OCI-LY1 (cell line): ENCODE results near the gene MMS19.

Source experiments
- H2AFZ ChIP-seq: fragments of 200-600 bp; sonication (generic), shearing (Covaris generic); 2 replicates; pipeline ENCODE4 v1.6.0; 2014; ENCODE audit warnings: antibody characterized with exemption, mild to moderate bottlenecking, low read length
- H3F3A ChIP-seq: fragments of 200-600 bp; sonication (generic), shearing (Covaris generic); 2 replicates; pipeline ENCODE4 v1.6.0; 2014; ENCODE audit warnings: mild to moderate bottlenecking, antibody characterized with exemption, low read length, moderate library complexity; ENCODE audit not compliant: insufficient read depth
- H3K27ac ChIP-seq: fragments of 200-600 bp; sonication (generic); 2 replicates; pipeline ENCODE4 v1.5.1; 2014; ENCODE audit warnings: low read length, mixed run types, mild to moderate bottlenecking, low read depth; ENCODE audit not compliant: poor library complexity, severe bottlenecking
- H3K27me3 ChIP-seq: fragments of 200-600 bp; sonication (generic); 2 replicates; pipeline ENCODE4 v1.6.0; 2014; ENCODE audit warnings: antibody characterized with exemption, mild to moderate bottlenecking, low read length, moderate library complexity; ENCODE audit not compliant: insufficient read depth
- H3K36me3 ChIP-seq: fragments of 200-600 bp; sonication (generic); 2 replicates; pipeline ENCODE4 v1.6.1; 2014; ENCODE audit warnings: mild to moderate bottlenecking, antibody characterized with exemption, low read length, moderate library complexity, mixed read lengths; ENCODE audit not compliant: insufficient read depth
- H3K4me1 ChIP-seq: fragments of 200-600 bp; sonication (generic); 2 replicates; pipeline ENCODE4 v1.5.1; 2014; ENCODE audit warnings: mild to moderate bottlenecking, low read length, moderate library complexity; ENCODE audit not compliant: insufficient read depth, severe bottlenecking
- H3K4me2 ChIP-seq: fragments of 200-600 bp; sonication (generic), shearing (Covaris generic); 2 replicates; pipeline ENCODE4 v1.6.1; 2014; ENCODE audit warnings: low read length
- H3K4me3 ChIP-seq: fragments of 200-600 bp; sonication (generic); 2 replicates; pipeline ENCODE4 v1.5.1; 2014; ENCODE audit warnings: low read length, low read depth, mild to moderate bottlenecking, mixed read lengths; ENCODE audit not compliant: poor library complexity, severe bottlenecking
- H3K79me2 ChIP-seq: fragments of 200-600 bp; shearing (Covaris generic); 2 replicates; pipeline ENCODE4 v1.6.1; 2016; ENCODE audit warnings: mixed run types, low read length, mixed read lengths; ENCODE audit not compliant: insufficient read depth
- H3K9ac ChIP-seq: fragments of 200-600 bp; sonication (generic), shearing (Covaris generic); 2 replicates; pipeline ENCODE4 v1.6.1; 2014; ENCODE audit warnings: mild to moderate bottlenecking, low read length, mixed read lengths
- H3K9me2 ChIP-seq: fragments of 200-600 bp; sonication (generic), shearing (Covaris generic); 2 replicates; pipeline ENCODE4 v1.6.1; 2014; ENCODE audit warnings: low read depth, mild to moderate bottlenecking, low read length, mixed read lengths
- H3K9me3 ChIP-seq: fragments of 200-600 bp; shearing (Covaris generic); 2 replicates; pipeline ENCODE4 v1.6.1; 2014; ENCODE audit warnings: low read length, mixed read lengths
- H4K20me1 ChIP-seq: fragments of 200-600 bp; sonication (generic), shearing (Covaris generic); 2 replicates; pipeline ENCODE4 v1.6.0; 2016; ENCODE audit warnings: mild to moderate bottlenecking, low read length; ENCODE audit not compliant: insufficient read depth
- CTCF ChIP-seq: fragments of 200-600 bp; sonication (generic), shearing (Covaris generic); IDR thresholded peaks from 2 replicates; pipeline ENCODE4 v1.5.1; 2017; ENCODE audit warnings: mild to moderate bottlenecking, antibody characterized with exemption, low read length, moderate library complexity, mixed read lengths
- EZH2 ChIP-seq: fragments of 200-600 bp; sonication (generic), shearing (Covaris generic); IDR thresholded peaks from 2 replicates; pipeline ENCODE4 v1.8.0; 2017; ENCODE audit warnings: borderline replicate concordance, mixed run types, mild to moderate bottlenecking, antibody characterized with exemption, low read length, moderate library complexity, mixed read lengths

MMS19 gene

GRCh38 chr10:97522937-97523336, 24.7 kb upstream of the MMS19 start:
- no peak overlapping the region for H2AFZ ChIP-seq
- H3K4me1 ChIP-seq, result no peaks in the 10 kb centered on the region
- TF ChIP-seq CTCF (no peak), EZH2 (no peak)
- H3K79me2 ChIP-seq, result no peaks in the 10 kb centered on the region
- no peak overlapping the region for H3K27ac ChIP-seq
- H3K36me3 ChIP-seq, result no peaks in the 10 kb centered on the region
- H3K4me3 ChIP-seq, result no peak overlapping the region
- H3K9me3 ChIP-seq, result no peaks in the 10 kb centered on the region
- H3K9me2 ChIP-seq, result no peaks in the 10 kb centered on the region
- no peak overlapping the region for H3K4me2 ChIP-seq
- no peak overlapping the region for H3K9ac ChIP-seq
- no peaks in the 10 kb centered on the region for H4K20me1 ChIP-seq
- no peaks in the 10 kb centered on the region for H3F3A ChIP-seq
- no peaks in the 10 kb centered on the region for H3K27me3 ChIP-seq

GRCh38 chr10:97522071-97522470, 23.8 kb upstream of the MMS19 start:
- Histone ChIP-seq H3F3A (no peaks in the 10 kb centered on the region), H3K27me3 (no peaks in the 10 kb centered on the region), H3K4me3 (no peak overlapping the region), H2AFZ (no peak overlapping the region), H3K9me2 (no peaks in the 10 kb centered on the region), H3K9me3 (no peaks in the 10 kb centered on the region), H3K79me2 (no peaks in the 10 kb centered on the region), H3K4me1 (no peaks in the 10 kb centered on the region), H3K4me2 (no peak overlapping the region), H3K27ac (no peak overlapping the region), H3K36me3 (no peaks in the 10 kb centered on the region), H3K9ac (no peak overlapping the region), H4K20me1 (no peaks in the 10 kb centered on the region)
- TF ChIP-seq EZH2 (no peak), CTCF (no peak)

GRCh38 chr10:97520978-97521761, 22.9 kb upstream of the MMS19 start:
- no peaks in the 10 kb centered on the region for H3K9me3 ChIP-seq
- TF ChIP-seq CTCF, result no peak
- H3K4me2 ChIP-seq, result no peak overlapping the region
- no peak overlapping the region for H3K9ac ChIP-seq
- H3K27ac ChIP-seq, result no peak overlapping the region
- H3F3A ChIP-seq, result no peaks in the 10 kb centered on the region
- no peaks in the 10 kb centered on the region for H3K27me3 ChIP-seq
- H4K20me1 ChIP-seq, result no peaks in the 10 kb centered on the region
- no peaks in the 10 kb centered on the region for H3K79me2 ChIP-seq
- H3K4me3 ChIP-seq, result no peak overlapping the region
- no peaks in the 10 kb centered on the region for H3K4me1 ChIP-seq
- no peaks in the 10 kb centered on the region for H3K9me2 ChIP-seq
- H3K36me3 ChIP-seq, result no peaks in the 10 kb centered on the region
- no peak overlapping the region for H2AFZ ChIP-seq
